Endothelial cell of umbilical vein (primary cell): ENCODE measurements around the gene ANKRD13C. TPM values are rescaled to one million over a fixed set of nuclear protein-coding genes. Genes with fewer than 3 reads are reported as not detected.

Source experiments
- BruUV-seq: library from RNA; stranded (reverse); fragments of 400-500 nt; replicated peaks from 2 replicates; lab custom pipeline; 2021; lab: Mats Ljungman, UMichigan
- CTCF ChIA-PET: fragments of 300-600, 350-600 bp; sonication (Branson Sonifier 250); formaldehyde crosslinking; loops from one replicate; lab custom pipeline; 2021; ENCODE audit warnings: antibody characterized with exemption, inconsistent platforms; lab: Charles Lee
- POLR2A ChIA-PET: fragments of 300-600, 350-600 bp; sonication (Branson Sonifier 250); formaldehyde crosslinking; loops from one replicate; lab custom pipeline; 2021; ENCODE audit warnings: antibody characterized with exemption, inconsistent platforms; lab: Charles Lee
- DNase-seq: peaks from one replicate; pipeline ENCODE4 v3.0.0-alpha.2; 2011; ENCODE audit warnings: low read depth, low spot score
- FAIRE-seq: peaks from 2 replicates; lab custom pipeline; 2011; peaks lifted over from hg19 to GRCh38; lab: Jason Lieb, UNC
- H2AFZ ChIP-seq: 2 replicates; pipeline ENCODE4 v1.6.0; 2012; ENCODE audit warnings: low read depth, low read length, control low read depth, inconsistent platforms
- H3K27ac ChIP-seq: 2 replicates; pipeline ENCODE4 v1.5.1; 2011; ENCODE audit warnings: low read depth, mild to moderate bottlenecking, control low read depth, low read length, moderate library complexity; ENCODE audit not compliant: insufficient read depth
- H3K27me3 ChIP-seq, 2 experiments: 2 replicates each; pipeline versions ENCODE4 v1.6.0 to v1.6.1; 2011; ENCODE audit warnings: low read length in 2 of 2, mixed read lengths in 1 of 2; ENCODE audit not compliant: control insufficient read depth in 2 of 2, insufficient read depth in 2 of 2
- H3K36me3 ChIP-seq, 2 experiments: 2 replicates in 1 of 2; 3 replicates in 1 of 2; pipeline ENCODE4 v1.5.1; 2011; ENCODE audit warnings: low read length in 2 of 2, mild to moderate bottlenecking in 1 of 2, moderate library complexity in 1 of 2; ENCODE audit not compliant: control insufficient read depth in 2 of 2, insufficient read depth in 2 of 2; ENCODE audit errors: extremely low read depth in 1 of 2
- H3K4me1 ChIP-seq: 3 replicates; pipeline ENCODE4 v1.5.1; 2011; ENCODE audit warnings: mild to moderate bottlenecking, low read length; ENCODE audit not compliant: control insufficient read depth, insufficient read depth; ENCODE audit errors: extremely low read depth
- H3K4me2 ChIP-seq: 2 replicates; pipeline ENCODE4 v1.6.1; 2011; ENCODE audit warnings: low read length, control low read depth, mixed read lengths; ENCODE audit not compliant: insufficient read depth
- H3K4me3 ChIP-seq, 3 experiments: fragments of 200-600 bp in 1 of 3; sonication (generic), shearing (Covaris generic) in 1 of 3; replicated peaks in 1 of 3; 2 replicates each; pipeline ENCODE4 v1.5.1; 2011 to 2016; ENCODE audit warnings: control low read depth in 3 of 3, low read length in 3 of 3, mild to moderate bottlenecking in 2 of 3, inconsistent platforms in 1 of 3, low read depth in 1 of 3, moderate library complexity in 1 of 3; ENCODE audit not compliant: insufficient read depth in 1 of 3
- H3K79me2 ChIP-seq: 2 replicates; pipeline ENCODE4 v1.6.0; 2012; ENCODE audit warnings: low read length, inconsistent platforms; ENCODE audit not compliant: control insufficient read depth, insufficient read depth
- H3K9ac ChIP-seq: replicated peaks from 2 replicates; pipeline ENCODE3; 2011; ENCODE audit warnings: low read length, control low read depth; ENCODE audit not compliant: insufficient read depth; ENCODE audit errors: extremely low read depth
- H3K9me1 ChIP-seq: replicated peaks from 3 replicates; pipeline ENCODE4 v1.6.0; 2011; ENCODE audit warnings: mild to moderate bottlenecking, low read length; ENCODE audit not compliant: control insufficient read depth, insufficient read depth; ENCODE audit errors: extremely low read depth
- H3K9me3 ChIP-seq: replicated peaks from 2 replicates; pipeline ENCODE4 v1.5.1; 2012; ENCODE audit warnings: low read length, inconsistent platforms; ENCODE audit not compliant: control insufficient read depth, insufficient read depth
- H4K20me1 ChIP-seq: replicated peaks from 2 replicates; pipeline ENCODE3; 2011; ENCODE audit warnings: mild to moderate bottlenecking, low read length; ENCODE audit not compliant: control insufficient read depth, insufficient read depth; ENCODE audit errors: extremely low read depth
- EZH2 ChIP-seq: IDR thresholded peaks from 2 replicates; pipeline ENCODE4 v1.6.1; 2012; ENCODE audit warnings: borderline replicate concordance, low read depth, mild to moderate bottlenecking, moderate library complexity, low read length, inconsistent platforms; ENCODE audit not compliant: severe bottlenecking
- FOS ChIP-seq: IDR thresholded peaks from 2 replicates; pipeline ENCODE4 v1.6.1; 2011; ENCODE audit warnings: mild to moderate bottlenecking, low read length, moderate library complexity, borderline replicate concordance; ENCODE audit not compliant: insufficient read depth
- GATA2 ChIP-seq: IDR thresholded peaks from 2 replicates; pipeline ENCODE4 v1.7.0; 2011; ENCODE audit warnings: low read depth, mild to moderate bottlenecking, moderate library complexity, mixed read lengths, low read length; ENCODE audit not compliant: insufficient read length, insufficient read depth
- JUN ChIP-seq: IDR thresholded peaks from 2 replicates; pipeline ENCODE4 v1.6.1; 2011; ENCODE audit warnings: borderline replicate concordance, low read depth; ENCODE audit not compliant: insufficient read length, insufficient read depth
- MYC ChIP-seq: IDR thresholded peaks from one replicate; pipeline ENCODE4 v1.6.1; 2011; ENCODE audit warnings: mild to moderate bottlenecking, low read depth, low read length
- POLR2A ChIP-seq: IDR thresholded peaks from 2 replicates; pipeline ENCODE4 v1.6.1; 2012; ENCODE audit warnings: low read depth, mild to moderate bottlenecking, control low read depth, low read length
- POLR2AphosphoS5 ChIP-seq: IDR thresholded peaks from 2 replicates; pipeline ENCODE4 v1.6.1; 2012; ENCODE audit warnings: low read depth, mild to moderate bottlenecking, control low read depth, low read length, moderate library complexity; ENCODE audit not compliant: insufficient read depth
- dilution Hi-C: fragments of 300-500 bp; cut with MboI; formaldehyde crosslinking; loops from one replicate; pipeline ENCODE4 v1.15.0; 2019; ENCODE audit warnings: low sequenced_read_pairs; ENCODE audit not compliant: extremely low pct_ligation_motif_present
- intact Hi-C: fragments of 100-400 bp; cut with micrococcal nuclease; formaldehyde crosslinking; loops from one replicate; pipeline ENCODE4 v1.10.0; 2022
- polyA plus RNA-seq, 4 experiments: library from polyadenylated mRNA; depleted of rRNA in 3 of 4; stranded (reverse) in 3 of 4; unstranded in 1 of 4; fragments of >200 nt; gene quantifications; 2 replicates each; pipeline versions ENCODE4 v1.2.1 to v1.2.3, GENCODE V29; 2011 to 2012; ENCODE audit warnings: missing spikeins in 1 of 4
- total RNA-seq: library from RNA; stranded (reverse); gene quantifications from 2 replicates; pipeline ENCODE4 v1.2.3, GENCODE V29; 2021
- TF ChIP-seq, protein P1 (sequence below): IDR thresholded peaks from 2 replicates; pipeline ENCODE4 v1.6.1; 2011; ENCODE audit not compliant: insufficient read depth, insufficient read length
- TF ChIP-seq, protein P2 (sequence below), 2 donors: IDR thresholded peaks; 1 replicate in 1 of 2; 2 replicates in 1 of 2; pipeline ENCODE4 v1.5.1; 2011; ENCODE audit warnings: low read length in 2 of 2, mild to moderate bottlenecking in 2 of 2, moderate library complexity in 2 of 2, control low read depth in 1 of 2, inconsistent platforms in 1 of 2, low read depth in 1 of 2; ENCODE audit not compliant: insufficient read depth in 1 of 2; ENCODE audit errors: extremely low read depth in 1 of 2

The ANKRD13C gene
- total and polyA plus RNA-seq, 2 donors (not counting 3 experiments of a cell fraction or from before 2014, with no cell fraction given), result 4.6 to 17.3 TPM

DNA sequence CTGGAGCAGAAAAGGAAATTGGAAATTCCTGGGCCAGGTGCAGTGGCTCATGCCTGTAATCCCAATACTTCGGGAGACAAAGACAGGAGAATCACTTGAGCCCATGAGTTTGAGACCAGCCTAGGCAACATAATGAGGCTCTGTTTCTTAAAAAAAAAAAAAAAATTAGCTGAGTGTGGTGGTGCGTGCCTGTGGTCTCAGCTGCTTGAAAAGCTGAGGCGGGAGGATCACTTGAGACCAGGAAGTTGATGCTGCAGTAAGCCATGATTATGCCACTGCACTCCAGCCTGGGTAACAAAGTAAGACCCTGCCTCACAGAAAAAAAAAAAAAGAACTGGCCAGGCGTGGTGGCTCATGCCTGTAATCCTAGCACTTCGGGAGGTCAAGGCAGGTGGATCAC lies 76.6 kb downstream of the ANKRD13C start:
- intact Hi-C loops, result no loop called here
- H3K36me3 ChIP-seq, result no peaks in the 10 kb centered on the region

More for the DNA sequence above, 76.6 kb downstream of the ANKRD13C start:
- Histone ChIP-seq H3K9ac (no peak overlapping the region), H4K20me1 (no peaks in the 10 kb centered on the region), H3K79me2 (no peaks in the 10 kb centered on the region), H3K27me3 (no peaks in the 10 kb centered on the region), H3K27ac (no peak overlapping the region), H3K4me2 (no peak overlapping the region), H3K4me1 (no peaks in the 10 kb centered on the region), H2AFZ (no peak overlapping the region), H3K9me1 (no peaks in the 10 kb centered on the region), H3K9me3 (no peaks in the 10 kb centered on the region), H3K4me3 (no peak overlapping the region)
- ChIA-PET POLR2A (no interaction called here), CTCF (no interaction called here)
- BruUV-seq, result no TSS peak
- dilution Hi-C loops, result no loop called here
- FAIRE-seq (no peak), DNase-seq (no peak)
- TF ChIP-seq, protein P1, sequence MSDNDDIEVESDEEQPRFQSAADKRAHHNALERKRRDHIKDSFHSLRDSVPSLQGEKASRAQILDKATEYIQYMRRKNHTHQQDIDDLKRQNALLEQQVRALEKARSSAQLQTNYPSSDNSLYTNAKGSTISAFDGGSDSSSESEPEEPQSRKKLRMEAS, result no peak
- TF ChIP-seq FOS, result no peak
- no peak for TF ChIP-seq POLR2AphosphoS5
- no peak for TF ChIP-seq MYC
- TF ChIP-seq POLR2A, result no peak
- no peak for TF ChIP-seq GATA2
- TF ChIP-seq, protein P2, sequence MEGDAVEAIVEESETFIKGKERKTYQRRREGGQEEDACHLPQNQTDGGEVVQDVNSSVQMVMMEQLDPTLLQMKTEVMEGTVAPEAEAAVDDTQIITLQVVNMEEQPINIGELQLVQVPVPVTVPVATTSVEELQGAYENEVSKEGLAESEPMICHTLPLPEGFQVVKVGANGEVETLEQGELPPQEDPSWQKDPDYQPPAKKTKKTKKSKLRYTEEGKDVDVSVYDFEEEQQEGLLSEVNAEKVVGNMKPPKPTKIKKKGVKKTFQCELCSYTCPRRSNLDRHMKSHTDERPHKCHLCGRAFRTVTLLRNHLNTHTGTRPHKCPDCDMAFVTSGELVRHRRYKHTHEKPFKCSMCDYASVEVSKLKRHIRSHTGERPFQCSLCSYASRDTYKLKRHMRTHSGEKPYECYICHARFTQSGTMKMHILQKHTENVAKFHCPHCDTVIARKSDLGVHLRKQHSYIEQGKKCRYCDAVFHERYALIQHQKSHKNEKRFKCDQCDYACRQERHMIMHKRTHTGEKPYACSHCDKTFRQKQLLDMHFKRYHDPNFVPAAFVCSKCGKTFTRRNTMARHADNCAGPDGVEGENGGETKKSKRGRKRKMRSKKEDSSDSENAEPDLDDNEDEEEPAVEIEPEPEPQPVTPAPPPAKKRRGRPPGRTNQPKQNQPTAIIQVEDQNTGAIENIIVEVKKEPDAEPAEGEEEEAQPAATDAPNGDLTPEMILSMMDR (IDR thresholded peaks at IDR 0.05; ENCODE audit: extremely low read depth in 1 of 2, insufficient read depth in 1 of 2, low read depth in 1 of 2, low read length in 2 of 2), result no peak
- no peak for TF ChIP-seq JUN
- TF ChIP-seq EZH2, result no peak
